IMR-90 (cell line): ENCODE measurements around the gene ATG4A.

ENCODE experiments used
- BHLHE40 ChIP-seq: fragments of 150-350 bp; IDR thresholded peaks from 2 replicates; pipeline ENCODE4 v1.6.1; 2016; ENCODE audit warnings: mild to moderate bottlenecking, low read depth, low read length
- CEBPB ChIP-seq: IDR thresholded peaks from 2 replicates; pipeline ENCODE4 v1.6.1; 2012; ENCODE audit warnings: low read depth, low read length, improper control_type of control experiment
- CHD1 ChIP-seq: IDR thresholded peaks from 2 replicates; pipeline ENCODE4 v1.6.1; 2012; ENCODE audit warnings: low read depth, low read length, improper control_type of control experiment
- MAZ ChIP-seq: IDR thresholded peaks from 2 replicates; pipeline ENCODE4 v1.6.1; 2012; ENCODE audit warnings: low read depth, mild to moderate bottlenecking, low read length, improper control_type of control experiment, moderate library complexity, borderline replicate concordance
- POLR2A ChIP-seq: IDR thresholded peaks from 2 replicates; pipeline ENCODE4 v1.6.1; 2012; ENCODE audit warnings: mild to moderate bottlenecking, low read depth, low read length
- TF ChIP-seq, protein P1 (sequence below): conservative IDR thresholded peaks from 2 replicates; pipeline ENCODE4 v1.5.1; 2012; ENCODE audit warnings: mild to moderate bottlenecking, low read depth, low read length, improper control_type of control experiment

- TF ChIP-seq, protein P1, sequence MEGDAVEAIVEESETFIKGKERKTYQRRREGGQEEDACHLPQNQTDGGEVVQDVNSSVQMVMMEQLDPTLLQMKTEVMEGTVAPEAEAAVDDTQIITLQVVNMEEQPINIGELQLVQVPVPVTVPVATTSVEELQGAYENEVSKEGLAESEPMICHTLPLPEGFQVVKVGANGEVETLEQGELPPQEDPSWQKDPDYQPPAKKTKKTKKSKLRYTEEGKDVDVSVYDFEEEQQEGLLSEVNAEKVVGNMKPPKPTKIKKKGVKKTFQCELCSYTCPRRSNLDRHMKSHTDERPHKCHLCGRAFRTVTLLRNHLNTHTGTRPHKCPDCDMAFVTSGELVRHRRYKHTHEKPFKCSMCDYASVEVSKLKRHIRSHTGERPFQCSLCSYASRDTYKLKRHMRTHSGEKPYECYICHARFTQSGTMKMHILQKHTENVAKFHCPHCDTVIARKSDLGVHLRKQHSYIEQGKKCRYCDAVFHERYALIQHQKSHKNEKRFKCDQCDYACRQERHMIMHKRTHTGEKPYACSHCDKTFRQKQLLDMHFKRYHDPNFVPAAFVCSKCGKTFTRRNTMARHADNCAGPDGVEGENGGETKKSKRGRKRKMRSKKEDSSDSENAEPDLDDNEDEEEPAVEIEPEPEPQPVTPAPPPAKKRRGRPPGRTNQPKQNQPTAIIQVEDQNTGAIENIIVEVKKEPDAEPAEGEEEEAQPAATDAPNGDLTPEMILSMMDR: no peak
- TF ChIP-seq MAZ: no peak
- no peak for TF ChIP-seq CHD1
- TF ChIP-seq CEBPB: no peak
- TF ChIP-seq BHLHE40: no peak
- peak; percentile 46; the same call in 1 of the 2 replicates for TF ChIP-seq POLR2A
Measured at GRCh38 chrX:108090491-108091263, 901 bp upstream of the ATG4A start.
